ENCODE measurements around the gene CDH18.

CDH18 gene

DNA sequence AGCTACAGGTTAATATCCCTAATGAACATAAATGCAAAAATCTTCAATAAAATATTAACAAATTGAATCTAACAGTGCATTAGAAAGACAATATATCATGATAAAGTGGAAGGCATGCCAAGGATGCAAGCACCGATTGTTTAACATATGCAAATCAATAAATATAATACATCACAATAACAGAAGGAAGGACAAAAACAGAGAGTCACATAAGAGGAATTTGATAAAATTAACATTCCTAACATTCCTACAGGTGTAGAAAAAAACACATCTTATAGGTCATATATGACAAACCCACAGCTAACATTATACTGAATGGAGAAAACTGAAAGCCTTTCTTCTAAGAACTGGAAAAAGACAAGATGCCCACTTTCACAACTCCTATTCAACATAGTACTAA lies 297.0 kb downstream of the CDH18 start:
- no peaks in the 10 kb centered on the region for H3K36me3 Mint-ChIP-seq (ENCODE audit: low read depth)
- peaks cover 9% of the 10 kb centered on the region for H3K9me3 Mint-ChIP-seq
- no peaks in the 10 kb centered on the region for H3K4me1 Mint-ChIP-seq (ENCODE audit: low read depth)
- H3K4me3 Mint-ChIP-seq, result no peak overlapping the region
- H3K27ac Mint-ChIP-seq, result no peak overlapping the region
- H3K27me3 Mint-ChIP-seq (ENCODE audit: low read depth), result no peaks in the 10 kb centered on the region

DNA sequence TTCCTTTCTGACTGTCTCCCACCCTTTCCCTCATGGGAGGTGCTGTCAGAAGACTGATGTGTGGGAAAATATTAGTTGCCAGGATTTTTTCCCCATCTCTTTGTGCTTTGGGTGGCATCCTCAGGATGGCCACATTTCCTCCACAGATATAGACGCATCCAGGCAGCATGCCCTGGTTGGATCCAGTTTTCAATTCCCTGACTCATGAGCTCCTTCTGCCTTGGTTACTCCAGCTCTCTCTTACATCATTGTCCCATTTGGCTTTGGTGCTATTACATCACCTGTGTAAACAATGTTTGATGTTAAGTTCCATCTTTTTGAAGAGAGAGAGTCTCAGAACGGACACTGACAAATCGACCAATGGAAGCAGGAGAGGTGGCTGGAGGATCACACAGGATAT lies 302.5 kb downstream of the CDH18 start:
- H3K4me3 Mint-ChIP-seq, result no peak overlapping the region
- no peaks in the 10 kb centered on the region for H3K36me3 Mint-ChIP-seq (ENCODE audit: low read depth)
- no peaks in the 10 kb centered on the region for H3K4me1 Mint-ChIP-seq (ENCODE audit: low read depth)
- no peaks in the 10 kb centered on the region for H3K27me3 Mint-ChIP-seq (ENCODE audit: low read depth)
- no peak overlapping the region for H3K27ac Mint-ChIP-seq
- peaks cover 13% of the 10 kb centered on the region for H3K9me3 Mint-ChIP-seq

DNA sequence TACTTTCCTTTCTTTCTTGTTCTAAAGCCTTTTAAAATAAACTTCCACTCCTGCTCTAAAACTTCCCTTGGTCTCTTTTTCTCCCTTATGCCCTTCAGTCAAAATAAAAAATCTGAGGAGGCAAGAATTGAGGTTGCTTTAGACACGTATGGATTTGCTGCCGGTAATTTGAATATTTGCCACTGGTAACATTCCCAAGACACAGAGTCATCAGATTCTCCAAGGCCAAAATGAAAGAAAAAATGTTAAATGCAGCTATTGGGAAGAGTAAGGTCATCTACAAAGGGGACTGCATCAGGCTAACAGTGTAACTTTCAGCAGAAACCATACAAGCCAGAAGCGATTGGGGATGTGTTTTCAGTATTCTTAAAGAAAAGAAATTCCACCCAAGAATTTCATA lies 311.1 kb downstream of the CDH18 start:
- Mint-ChIP-seq H3K27ac (no peak overlapping the region), H3K36me3 (ENCODE audit: low read depth) (no peaks in the 10 kb centered on the region), H3K9me3 (peaks cover 30% of the 10 kb centered on the region), H3K4me3 (no peak overlapping the region), H3K4me1 (ENCODE audit: low read depth) (no peaks in the 10 kb centered on the region), H3K27me3 (ENCODE audit: low read depth) (no peaks in the 10 kb centered on the region)

DNA sequence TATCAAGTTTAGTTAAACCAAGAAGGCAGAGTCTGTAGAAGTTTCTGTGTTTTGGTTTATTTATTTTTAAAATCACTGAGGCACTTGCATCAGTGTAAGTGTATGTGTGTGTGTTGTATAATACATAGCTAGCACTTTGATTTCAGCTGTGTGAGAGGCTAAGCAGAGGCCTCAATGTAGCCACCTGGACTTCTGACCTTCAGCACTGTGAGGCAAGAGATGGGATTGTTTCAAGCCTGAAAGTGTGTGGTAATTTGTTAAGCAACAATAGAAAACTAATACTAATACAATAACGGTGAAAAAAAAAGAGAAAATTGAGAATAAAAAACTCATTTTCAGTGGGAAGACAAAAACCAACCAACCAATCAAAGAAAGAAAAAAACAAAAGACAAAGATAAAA lies 327.3 kb downstream of the CDH18 start:
- Mint-ChIP-seq H3K9me3 (peaks cover 8% of the 10 kb centered on the region), H3K4me1 (ENCODE audit: low read depth) (no peaks in the 10 kb centered on the region), H3K36me3 (ENCODE audit: low read depth) (no peaks in the 10 kb centered on the region), H3K4me3 (no peak overlapping the region), H3K27ac (no peak overlapping the region), H3K27me3 (ENCODE audit: low read depth) (no peaks in the 10 kb centered on the region)

DNA sequence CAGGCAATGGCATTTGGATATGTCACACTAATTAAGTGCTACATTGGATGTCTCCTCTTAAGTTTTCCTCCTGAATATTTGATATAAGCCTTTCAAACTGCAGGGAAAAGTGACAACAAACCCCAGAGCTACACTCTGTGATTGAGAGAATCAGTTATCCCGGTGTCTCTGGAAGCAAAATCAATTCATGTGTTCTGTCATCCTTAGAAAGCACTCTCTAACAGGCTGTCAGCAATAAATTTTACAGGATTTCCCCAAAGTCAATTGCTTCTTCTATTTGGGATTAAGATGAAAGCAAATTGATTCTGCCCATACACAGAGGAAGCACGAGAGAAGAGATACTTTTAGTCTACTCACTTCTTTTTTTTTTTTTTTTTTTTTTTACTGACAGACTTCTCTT lies 332.4 kb downstream of the CDH18 start:
- H3K4me1 Mint-ChIP-seq (ENCODE audit: low read depth), result no peaks in the 10 kb centered on the region
- H3K27ac Mint-ChIP-seq, result no peak overlapping the region
- no peak overlapping the region for H3K4me3 Mint-ChIP-seq
- H3K9me3 Mint-ChIP-seq, result peaks cover 8% of the 10 kb centered on the region
- H3K27me3 Mint-ChIP-seq (ENCODE audit: low read depth), result no peaks in the 10 kb centered on the region
- no peaks in the 10 kb centered on the region for H3K36me3 Mint-ChIP-seq (ENCODE audit: low read depth)

DNA sequence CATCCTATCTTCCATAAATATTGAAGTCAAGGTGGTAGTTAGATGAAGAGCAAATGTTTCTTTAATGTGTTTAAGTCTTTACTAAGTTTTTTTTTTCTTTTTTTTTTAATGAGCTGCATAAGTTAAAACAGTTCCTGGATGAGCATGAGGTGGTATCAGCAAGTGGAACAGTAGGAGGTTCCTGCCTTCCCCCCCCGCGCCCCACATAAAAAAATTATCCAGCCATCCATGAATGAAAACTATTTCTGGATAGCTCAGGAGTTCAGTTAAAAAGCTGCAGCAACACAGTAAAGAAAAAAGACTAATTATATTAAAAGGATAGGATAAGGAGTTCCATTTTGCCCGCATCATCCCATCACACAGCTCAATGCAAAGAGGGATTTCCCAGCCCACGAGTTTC lies 349.5 kb downstream of the CDH18 start:
- H3K4me3 Mint-ChIP-seq, result no peak overlapping the region
- H3K9me3 Mint-ChIP-seq, result peaks cover 29% of the 10 kb centered on the region
- H3K4me1 Mint-ChIP-seq (ENCODE audit: low read depth), result no peaks in the 10 kb centered on the region
- no peaks in the 10 kb centered on the region for H3K36me3 Mint-ChIP-seq (ENCODE audit: low read depth)
- no peak overlapping the region for H3K27ac Mint-ChIP-seq
- no peaks in the 10 kb centered on the region for H3K27me3 Mint-ChIP-seq (ENCODE audit: low read depth)

DNA sequence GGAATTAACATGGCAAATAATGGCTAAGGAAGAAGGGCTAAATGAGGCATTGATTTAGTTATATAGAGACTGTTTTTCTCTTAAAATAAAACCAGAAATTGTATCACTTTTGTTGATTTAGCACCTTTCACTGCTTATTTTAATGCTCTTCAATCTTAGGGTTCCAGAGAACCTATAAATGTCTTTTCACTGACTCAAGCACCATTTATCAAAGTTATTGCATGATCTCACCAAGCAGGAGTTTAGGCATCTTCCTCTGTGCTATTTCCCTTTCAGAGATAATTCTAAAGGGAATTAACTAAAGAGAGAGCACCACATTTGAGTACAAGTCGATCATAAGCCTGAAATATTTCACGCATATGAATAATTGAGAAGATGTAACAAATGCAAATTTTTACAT lies 357.1 kb downstream of the CDH18 start:
- Mint-ChIP-seq H3K36me3 (ENCODE audit: low read depth) (no peaks in the 10 kb centered on the region), H3K27ac (no peak overlapping the region), H3K4me3 (no peak overlapping the region), H3K9me3 (peaks cover 22% of the 10 kb centered on the region), H3K4me1 (ENCODE audit: low read depth) (no peaks in the 10 kb centered on the region), H3K27me3 (ENCODE audit: low read depth) (no peaks in the 10 kb centered on the region)

DNA sequence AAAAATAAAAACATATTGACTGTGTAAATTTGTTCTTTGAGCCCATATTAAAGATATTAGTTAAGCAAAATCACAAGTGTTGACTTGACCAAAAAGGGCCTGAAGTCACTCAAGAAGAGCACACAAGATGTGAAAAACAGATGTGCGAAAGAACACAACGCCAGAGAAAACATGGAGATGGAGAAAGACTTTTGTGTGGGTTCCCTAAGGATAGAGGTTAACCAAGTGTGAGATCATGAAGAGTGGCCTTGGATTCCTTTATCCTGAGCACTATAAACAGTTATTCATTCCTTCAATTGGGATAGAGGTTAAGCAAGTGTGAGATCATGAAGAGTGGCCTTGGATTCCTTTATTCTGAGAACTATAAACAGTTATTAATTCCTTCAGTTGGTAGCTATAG lies 361.8 kb downstream of the CDH18 start:
- H3K36me3 Mint-ChIP-seq (ENCODE audit: low read depth), result no peaks in the 10 kb centered on the region
- H3K9me3 Mint-ChIP-seq, result peaks cover 33% of the 10 kb centered on the region
- H3K27me3 Mint-ChIP-seq (ENCODE audit: low read depth), result no peaks in the 10 kb centered on the region
- H3K4me1 Mint-ChIP-seq (ENCODE audit: low read depth), result no peaks in the 10 kb centered on the region
- no peak overlapping the region for H3K4me3 Mint-ChIP-seq
- no peak overlapping the region for H3K27ac Mint-ChIP-seq

DNA sequence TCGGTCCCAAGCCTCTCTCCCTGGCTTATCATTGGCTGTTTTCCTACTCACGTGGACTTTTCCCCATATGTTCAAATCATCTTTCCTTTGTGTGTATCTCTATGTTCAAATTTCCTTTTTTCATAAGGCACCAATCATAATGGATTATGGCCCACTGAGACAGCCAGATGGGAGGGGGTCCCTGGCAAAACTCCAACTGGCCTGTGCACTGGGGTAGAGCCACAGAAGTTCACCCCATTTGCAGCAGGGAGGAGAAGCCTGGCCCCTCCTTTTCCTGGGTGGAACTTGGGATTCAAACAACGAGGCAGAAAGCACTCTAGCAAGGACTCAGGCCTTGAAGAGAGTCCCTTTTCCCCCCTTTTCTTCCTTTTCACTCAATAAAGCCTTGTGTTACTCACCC lies 362.4 kb downstream of the CDH18 start:
- Mint-ChIP-seq H3K4me1 (ENCODE audit: low read depth) (no peaks in the 10 kb centered on the region), H3K4me3 (no peak overlapping the region), H3K36me3 (ENCODE audit: low read depth) (no peaks in the 10 kb centered on the region), H3K9me3 (peaks cover 28% of the 10 kb centered on the region), H3K27me3 (ENCODE audit: low read depth) (no peaks in the 10 kb centered on the region), H3K27ac (no peak overlapping the region)

DNA sequence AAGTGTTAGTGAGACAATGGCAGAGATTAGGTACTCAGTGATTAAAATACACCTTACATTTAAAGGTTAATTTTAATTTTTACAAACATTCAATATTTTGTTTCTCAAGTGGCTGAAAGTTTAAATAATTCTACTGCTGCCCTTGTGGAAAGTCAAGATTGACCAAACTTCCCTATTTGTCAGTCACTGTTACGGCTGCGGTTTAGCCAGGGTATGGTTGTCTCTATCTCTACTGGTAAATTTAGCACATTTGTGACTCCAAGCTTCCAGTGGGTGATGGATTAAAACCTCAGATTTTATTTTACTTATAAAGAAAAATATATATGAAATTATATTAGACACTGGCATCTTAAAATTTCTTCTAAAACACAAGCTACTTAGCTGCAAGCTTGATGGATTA lies 368.4 kb downstream of the CDH18 start:
- Mint-ChIP-seq H3K27me3 (ENCODE audit: low read depth) (no peaks in the 10 kb centered on the region), H3K4me1 (ENCODE audit: low read depth) (no peaks in the 10 kb centered on the region), H3K36me3 (ENCODE audit: low read depth) (no peaks in the 10 kb centered on the region), H3K27ac (no peak overlapping the region), H3K4me3 (no peak overlapping the region), H3K9me3 (peaks cover 12% of the 10 kb centered on the region)

DNA sequence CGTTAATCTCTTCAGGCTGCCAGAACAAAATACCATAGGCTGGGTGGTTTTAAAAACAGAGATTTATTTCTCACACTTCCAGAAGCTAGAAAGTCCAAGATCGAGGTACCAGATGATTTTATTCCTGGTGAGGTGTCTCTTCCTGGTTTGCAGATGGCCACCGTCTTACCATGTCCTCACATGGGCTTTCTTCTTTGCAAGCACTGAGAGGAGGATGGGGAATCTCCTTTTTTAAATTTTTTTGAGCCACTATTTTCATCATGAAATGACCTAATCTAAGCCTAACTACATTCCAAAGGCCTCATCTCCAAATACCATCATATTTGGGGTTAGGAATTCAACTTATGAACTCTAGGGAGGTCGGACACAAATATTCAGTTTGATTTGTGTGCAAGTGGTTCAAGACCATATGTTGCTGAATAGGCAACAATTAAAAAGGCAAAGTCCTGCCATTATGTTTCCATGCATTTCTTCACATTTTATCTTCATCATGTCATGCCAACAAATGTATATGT lies 371.2 kb downstream of the CDH18 start:
- Mint-ChIP-seq H3K27me3 (ENCODE audit: low read depth) (no peaks in the 10 kb centered on the region), H3K36me3 (ENCODE audit: low read depth) (no peaks in the 10 kb centered on the region), H3K9me3 (peaks cover 3% of the 10 kb centered on the region), H3K4me3 (no peak overlapping the region), H3K27ac (no peak overlapping the region), H3K4me1 (ENCODE audit: low read depth) (no peaks in the 10 kb centered on the region)

DNA sequence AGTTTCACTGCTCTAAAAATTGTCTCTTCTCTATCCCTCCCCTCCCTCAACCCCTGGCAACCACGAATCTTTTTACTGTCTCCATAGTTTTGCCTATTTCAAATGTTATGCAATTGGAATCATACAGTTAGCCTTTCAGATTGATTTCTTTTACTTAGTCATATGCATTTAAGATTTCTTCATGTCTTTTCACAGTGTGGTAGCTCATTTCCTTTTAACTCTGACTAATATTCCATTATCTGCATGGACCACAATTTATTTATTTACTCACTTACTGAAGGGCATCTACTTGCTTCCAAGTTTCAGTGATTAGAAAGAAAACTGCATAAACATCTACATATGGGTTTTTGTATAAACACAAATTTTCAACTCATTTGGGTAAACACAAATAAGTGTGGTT lies 372.3 kb downstream of the CDH18 start:
- no peak overlapping the region for H3K4me3 Mint-ChIP-seq

DNA sequence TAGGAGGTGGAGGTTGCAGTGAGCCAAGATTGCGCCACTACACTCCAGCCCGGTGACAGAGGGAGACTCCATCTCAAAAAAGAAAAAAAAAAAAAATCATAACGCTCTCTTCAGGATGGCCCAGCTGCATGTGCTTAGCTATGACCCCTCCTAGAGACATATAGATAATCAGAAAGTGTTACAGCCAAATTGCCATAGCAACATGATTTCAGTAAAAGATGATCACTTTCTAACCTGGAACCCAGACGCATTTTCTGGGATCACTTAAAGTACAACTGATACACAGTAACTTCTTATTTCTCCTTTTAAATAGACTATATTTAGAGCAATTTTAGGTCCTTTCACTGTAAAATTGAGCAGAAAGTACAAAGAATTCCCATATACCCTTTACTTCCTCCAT lies 372.9 kb downstream of the CDH18 start:
- no peak overlapping the region for H3K4me3 Mint-ChIP-seq
- H3K27ac Mint-ChIP-seq, result no peak overlapping the region

More for the DNA sequence above, 372.3 kb downstream of the CDH18 start:
- H3K9me3 Mint-ChIP-seq, result peaks cover 3% of the 10 kb centered on the region
- H3K27ac Mint-ChIP-seq, result no peak overlapping the region
- no peaks in the 10 kb centered on the region for H3K27me3 Mint-ChIP-seq (ENCODE audit: low read depth)
- no peaks in the 10 kb centered on the region for H3K4me1 Mint-ChIP-seq (ENCODE audit: low read depth)
- no peaks in the 10 kb centered on the region for H3K36me3 Mint-ChIP-seq (ENCODE audit: low read depth)

DNA sequence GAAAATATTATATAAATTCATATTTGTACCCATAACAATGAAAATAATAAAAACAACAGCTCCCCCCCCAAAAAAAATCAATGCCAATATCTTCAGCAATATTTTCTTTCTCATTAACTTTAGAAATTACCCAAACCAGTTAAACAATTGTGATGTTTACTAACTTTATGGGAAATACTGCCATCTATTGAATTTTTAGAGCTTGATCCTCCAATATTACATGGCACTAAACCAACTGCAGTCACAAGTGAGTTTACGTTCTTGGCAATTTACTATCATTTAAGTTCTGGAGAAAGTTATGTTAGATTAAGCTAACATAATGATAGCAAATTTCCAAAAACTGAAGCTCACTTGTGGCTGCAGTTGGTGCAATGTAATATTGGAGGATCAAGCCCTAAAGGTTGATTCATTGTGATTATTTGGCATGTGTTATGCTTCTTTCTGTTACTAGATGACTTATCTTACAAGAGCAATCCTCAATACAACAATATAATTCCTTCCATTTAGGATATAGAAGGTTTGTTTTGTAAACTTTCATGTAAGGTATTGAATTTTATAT lies 379.5 kb downstream of the CDH18 start:
- no peaks in the 10 kb centered on the region for H3K27me3 Mint-ChIP-seq (ENCODE audit: low read depth)
- H3K4me3 Mint-ChIP-seq, result no peak overlapping the region
- H3K4me1 Mint-ChIP-seq (ENCODE audit: low read depth), result no peaks in the 10 kb centered on the region
- H3K36me3 Mint-ChIP-seq (ENCODE audit: low read depth), result no peaks in the 10 kb centered on the region
- no peaks in the 10 kb centered on the region for H3K9me3 Mint-ChIP-seq
- no peak overlapping the region for H3K27ac Mint-ChIP-seq

More for the DNA sequence above, 372.9 kb downstream of the CDH18 start:
- H3K36me3 Mint-ChIP-seq (ENCODE audit: low read depth), result no peaks in the 10 kb centered on the region
- H3K27me3 Mint-ChIP-seq (ENCODE audit: low read depth), result no peaks in the 10 kb centered on the region
- no peaks in the 10 kb centered on the region for H3K4me1 Mint-ChIP-seq (ENCODE audit: low read depth)
- H3K9me3 Mint-ChIP-seq, result peaks cover 3% of the 10 kb centered on the region

DNA sequence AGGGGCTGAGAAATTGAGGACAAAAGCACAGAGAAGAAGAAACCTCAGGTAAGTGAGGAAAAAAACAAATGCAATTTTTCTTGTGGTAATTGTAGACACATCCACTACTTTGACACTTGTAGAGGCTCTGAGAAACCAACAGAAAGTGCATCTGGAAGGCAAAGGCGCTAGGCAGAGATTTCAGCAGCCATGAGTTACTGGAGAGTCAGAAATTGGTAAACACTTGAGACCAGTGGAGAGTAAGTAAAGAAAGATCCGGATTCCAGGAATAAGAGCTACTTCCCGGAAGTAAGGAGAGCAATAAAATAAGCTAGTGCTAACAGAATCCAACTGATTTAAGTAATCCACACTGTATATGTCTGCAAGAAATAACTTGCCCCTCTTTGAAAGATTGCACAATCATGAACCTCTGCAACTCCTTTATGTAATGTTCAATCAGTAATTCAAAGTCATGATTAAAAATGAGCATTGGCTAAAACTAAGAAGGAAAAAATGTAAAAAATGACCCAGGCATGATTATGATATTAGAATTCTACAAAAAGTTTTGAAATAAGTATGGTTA lies 382.1 kb downstream of the CDH18 start:
- H3K9me3 Mint-ChIP-seq, result no peaks in the 10 kb centered on the region
- no peaks in the 10 kb centered on the region for H3K36me3 Mint-ChIP-seq (ENCODE audit: low read depth)
- no peak overlapping the region for H3K27ac Mint-ChIP-seq
- H3K4me1 Mint-ChIP-seq (ENCODE audit: low read depth), result no peaks in the 10 kb centered on the region
- no peak overlapping the region for H3K4me3 Mint-ChIP-seq
- no peaks in the 10 kb centered on the region for H3K27me3 Mint-ChIP-seq (ENCODE audit: low read depth)

DNA sequence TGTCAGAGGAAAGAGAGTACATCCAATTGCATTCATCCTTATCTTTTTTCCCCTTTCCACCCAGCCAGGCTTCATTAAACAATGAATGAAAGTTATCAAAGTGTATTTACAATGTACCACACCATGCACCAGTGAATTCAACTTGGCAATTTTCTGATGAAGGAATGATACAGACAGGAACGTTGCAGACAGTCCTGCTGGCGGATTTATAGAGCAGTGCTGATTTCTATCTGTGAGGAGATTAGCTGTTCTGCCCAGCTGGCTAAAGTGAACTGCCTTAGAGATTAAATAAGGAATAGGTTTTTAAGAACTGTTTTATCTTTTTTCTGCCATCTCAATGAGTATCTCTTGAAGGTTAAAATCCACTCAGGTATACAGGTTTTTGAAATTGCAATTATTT lies 403.9 kb downstream of the CDH18 start:
- Mint-ChIP-seq H3K36me3 (ENCODE audit: low read depth) (no peaks in the 10 kb centered on the region), H3K9me3 (peaks cover 16% of the 10 kb centered on the region), H3K27me3 (ENCODE audit: low read depth) (no peaks in the 10 kb centered on the region), H3K4me1 (ENCODE audit: low read depth) (no peaks in the 10 kb centered on the region), H3K4me3 (no peak overlapping the region), H3K27ac (no peak overlapping the region)
